ENCODE data around the gene SLC25A46.

Gene SLC25A46

GRCh38 chr5:110736753-110737152 is 2.1 kb upstream of the SLC25A46 start:
- ATAC-seq: no peak
- TF ChIP-seq TSHZ2 (CRISPR knock-in tag; IDR thresholded peaks at IDR 0.05): no peak
- no peak for TF ChIP-seq PATZ1 (CRISPR knock-in tag; IDR thresholded peaks at IDR 0.05; ENCODE audit: borderline replicate concordance)
- TF ChIP-seq ESRRG (CRISPR knock-in tag; IDR thresholded peaks at IDR 0.05): no peak
- TF ChIP-seq BACH2 (CRISPR knock-in tag; IDR thresholded peaks at IDR 0.05; ENCODE audit: borderline replicate concordance): no peak
- TF ChIP-seq TCF4 (CRISPR knock-in tag; IDR thresholded peaks at IDR 0.05; ENCODE audit: borderline replicate concordance): no peak
- no peak for TF ChIP-seq ZFP3 (CRISPR knock-in tag; IDR thresholded peaks at IDR 0.05)
- TF ChIP-seq SNAI2 (CRISPR knock-in tag; IDR thresholded peaks at IDR 0.05): no peak
- no peak for TF ChIP-seq TOX (CRISPR knock-in tag; IDR thresholded peaks at IDR 0.05; ENCODE audit: borderline replicate concordance)
- TF ChIP-seq ZNF565 (CRISPR knock-in tag; conservative IDR thresholded peaks at IDR 0.05; ENCODE audit: low read depth): no peak
- no peak for TF ChIP-seq OSR1 (CRISPR knock-in tag; IDR thresholded peaks at IDR 0.05)
- no peak for TF ChIP-seq RARB (CRISPR knock-in tag; IDR thresholded peaks at IDR 0.05)
- no peak for TF ChIP-seq POU6F1 (CRISPR knock-in tag; IDR thresholded peaks at IDR 0.05; ENCODE audit: borderline replicate concordance, low read depth)
- no peak for TF ChIP-seq ZNF8 (CRISPR knock-in tag; IDR thresholded peaks at IDR 0.05)
- no peak for TF ChIP-seq ZNF70 (CRISPR knock-in tag; IDR thresholded peaks at IDR 0.05)
- TF ChIP-seq GLIS3 (CRISPR knock-in tag; IDR thresholded peaks at IDR 0.05): no peak
- TF ChIP-seq ARNTL (CRISPR knock-in tag; IDR thresholded peaks at IDR 0.05; ENCODE audit: borderline replicate concordance, low read depth): no peak
- no peak for TF ChIP-seq CSRNP3 (CRISPR knock-in tag; IDR thresholded peaks at IDR 0.05)
- TF ChIP-seq PPARA (CRISPR knock-in tag; IDR thresholded peaks at IDR 0.05; ENCODE audit: borderline replicate concordance): no peak

GRCh38 chr5:110738503-110738811 is 350 bp upstream of the SLC25A46 start:
- TF ChIP-seq ISL1 (CRISPR knock-in tag; IDR thresholded peaks at IDR 0.05) (no peak), TSHZ2 (CRISPR knock-in tag; IDR thresholded peaks at IDR 0.05) (no peak), ZNF565 (CRISPR knock-in tag; conservative IDR thresholded peaks at IDR 0.05; ENCODE audit: low read depth) (0 out of 2 replicates have a peak, but pooled peaks have one; percentile 26), PPARA (CRISPR knock-in tag; IDR thresholded peaks at IDR 0.05; ENCODE audit: borderline replicate concordance) (no peak), ESRRG (CRISPR knock-in tag; IDR thresholded peaks at IDR 0.05) (no peak)
- peak; percentile 83 for ATAC-seq

All from SK-N-SH treated with all-trans-retinoic acid at 6 μM for 48 hours (cell line).